Trophoblast cell (in vitro differentiated cells and primary cell): ENCODE results near the gene PSORS1C1.
A peak's percentile ranks its signal among the peaks of the same experiment; 100 is the strongest.

Experiments used
- DNase-seq, 2 donors: peaks; one replicate each; pipeline ENCODE4 v3.0.0-alpha.2; 2016
- H2AFZ ChIP-seq: 2 replicates; pipeline ENCODE4 v1.6.1; 2013; ENCODE audit warnings: low read length, moderate library complexity, mild to moderate bottlenecking; ENCODE audit not compliant: insufficient read depth, poor library complexity
- H2AK5ac ChIP-seq: 2 replicates; pipeline ENCODE4 v1.6.1; 2013; ENCODE audit warnings: mild to moderate bottlenecking, low read length
- H2BK120ac ChIP-seq: 2 replicates; pipeline ENCODE4 v1.6.1; 2013; ENCODE audit warnings: low read length, mild to moderate bottlenecking, moderate library complexity; ENCODE audit not compliant: insufficient read depth, poor library complexity
- H2BK12ac ChIP-seq: 2 replicates; pipeline ENCODE4 v1.6.1; 2013; ENCODE audit warnings: mild to moderate bottlenecking, low read length, moderate library complexity
- H2BK5ac ChIP-seq: 2 replicates; pipeline ENCODE4 v1.6.1; 2013; ENCODE audit warnings: low read length, low read depth, moderate library complexity, mild to moderate bottlenecking; ENCODE audit not compliant: poor library complexity
- H3K14ac ChIP-seq: 2 replicates; pipeline ENCODE4 v1.6.1; 2013; ENCODE audit warnings: mild to moderate bottlenecking, low read length
- H3K18ac ChIP-seq: 2 replicates; pipeline ENCODE4 v1.6.1; 2013; ENCODE audit warnings: mild to moderate bottlenecking, low read length
- H3K23ac ChIP-seq: 2 replicates; pipeline ENCODE4 v1.6.1; 2013; ENCODE audit warnings: low read length
- H3K27ac ChIP-seq: 2 replicates; pipeline ENCODE4 v1.5.1; 2013; ENCODE audit warnings: low read depth, mild to moderate bottlenecking, inconsistent platforms, low read length, moderate library complexity
- H3K27me3 ChIP-seq: 2 replicates; pipeline ENCODE4 v1.6.1; 2013; ENCODE audit warnings: inconsistent platforms, mild to moderate bottlenecking, low read length, moderate library complexity; ENCODE audit not compliant: insufficient read depth
- H3K36me3 ChIP-seq, 2 experiments: 1 replicate in 1 of 2; 2 replicates in 1 of 2; pipeline ENCODE4 v1.6.1; 2013; ENCODE audit warnings: low read length in 2 of 2, mild to moderate bottlenecking in 2 of 2, moderate library complexity in 1 of 2; ENCODE audit not compliant: insufficient read depth in 2 of 2, control insufficient read depth in 1 of 2
- H3K4ac ChIP-seq: 2 replicates; pipeline ENCODE4 v1.6.1; 2013; ENCODE audit warnings: low read depth, mild to moderate bottlenecking, low read length, moderate library complexity
- H3K4me1 ChIP-seq, 2 experiments: 1 replicate in 1 of 2; 2 replicates in 1 of 2; pipeline ENCODE4 v1.6.1; 2013; ENCODE audit warnings: low read length in 2 of 2, mild to moderate bottlenecking in 2 of 2, moderate library complexity in 1 of 2; ENCODE audit not compliant: insufficient read depth in 2 of 2, control insufficient read depth in 1 of 2
- H3K4me2 ChIP-seq: 2 replicates; pipeline ENCODE4 v1.6.1; 2013; ENCODE audit warnings: inconsistent platforms, mild to moderate bottlenecking, low read length, moderate library complexity
- H3K4me3 ChIP-seq: 2 replicates; pipeline ENCODE4 v1.5.1; 2013; ENCODE audit warnings: mild to moderate bottlenecking, low read depth, low read length, inconsistent platforms
- H3K79me1 ChIP-seq: one replicate; pipeline ENCODE4 v1.6.1; 2013; ENCODE audit warnings: low read length
- H3K79me2 ChIP-seq: 2 replicates; pipeline ENCODE4 v1.6.1; 2013; ENCODE audit warnings: low read length, mild to moderate bottlenecking; ENCODE audit not compliant: control insufficient read depth, insufficient read depth, poor library complexity
- H3K9ac ChIP-seq: 2 replicates; pipeline ENCODE4 v1.6.1; 2013; ENCODE audit warnings: mild to moderate bottlenecking, low read length
- H3K9me3 ChIP-seq: 2 replicates; pipeline ENCODE4 v1.6.1; 2013; ENCODE audit warnings: low read depth, mild to moderate bottlenecking, control low read depth, inconsistent platforms, low read length; ENCODE audit not compliant: insufficient read depth
- H4K12ac ChIP-seq: 2 replicates; pipeline ENCODE4 v1.6.1; 2013; ENCODE audit warnings: low read depth, mild to moderate bottlenecking, low read length, moderate library complexity
- H4K8ac ChIP-seq: 2 replicates; pipeline ENCODE4 v1.6.1; 2013; ENCODE audit warnings: low read depth, mild to moderate bottlenecking, low read length, moderate library complexity
- H4K91ac ChIP-seq: one replicate; pipeline ENCODE4 v1.6.1; 2013; ENCODE audit warnings: low read depth, mild to moderate bottlenecking, low read length, moderate library complexity
- WGBS: extraction: QIAGEN DNeasy Blood & Tissue Kit; methylation state at CpG from one replicate; pipeline ENCODE4 v1.1.7; 2013; ENCODE audit warnings: missing lambda C conversion rate; ENCODE audit not compliant: insufficient read length, insufficient coverage; ENCODE audit errors: extremely low coverage; 5-methylcytosine and 5-hydroxymethylcytosine counted together

The PSORS1C1 gene

DNA sequence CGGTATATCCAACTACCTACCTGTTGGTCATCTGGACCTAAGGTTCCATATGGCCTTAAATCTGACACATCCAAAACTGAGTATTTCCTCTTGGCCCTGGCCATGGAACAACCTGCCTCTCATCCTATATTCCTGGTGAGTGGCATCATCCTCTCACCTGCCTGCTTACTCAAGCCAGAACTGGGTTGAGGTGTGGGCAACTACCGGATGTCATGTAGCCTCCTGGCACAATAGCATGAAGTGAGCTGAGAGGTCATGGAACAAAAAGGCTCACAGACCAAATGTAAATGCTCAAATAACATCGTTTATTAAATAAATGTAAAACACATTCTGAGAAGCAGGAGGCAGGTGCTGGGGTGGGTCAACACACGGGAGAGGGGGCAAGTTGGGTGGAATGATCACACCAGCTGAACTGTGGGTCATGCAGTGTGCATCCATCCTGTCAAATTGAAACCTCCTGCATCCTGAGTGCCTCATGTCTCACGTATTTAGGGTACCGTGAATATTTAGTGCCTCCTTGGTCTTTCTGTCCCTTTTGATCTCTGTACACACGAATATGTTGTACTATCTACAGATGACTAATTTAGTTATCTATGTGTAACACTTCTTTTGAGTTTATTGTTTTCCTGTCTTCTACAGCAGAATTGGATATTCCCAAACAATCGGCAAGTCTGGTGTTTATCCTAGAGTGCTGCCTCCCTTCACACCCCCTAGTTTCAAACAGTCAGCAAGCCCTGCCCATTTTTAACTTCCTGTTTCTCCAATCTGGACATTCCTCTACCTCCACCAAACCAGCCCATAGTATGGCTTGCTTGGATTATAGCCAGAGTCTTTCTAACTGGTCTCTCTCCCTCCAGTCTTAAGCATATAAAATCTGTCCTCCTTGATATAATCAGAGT, 63.8 kb downstream of the PSORS1C1 start:
- Histone ChIP-seq H2BK5ac (no peak overlapping the region), H2AK5ac (no peak overlapping the region), H3K79me1 (no peaks in the 10 kb centered on the region), H3K4me1 (peaks cover 0 to 1% of the 10 kb centered on the region in 2 experiments), H3K36me3 (no peaks in the 10 kb centered on the region), H3K9me3 (no peaks in the 10 kb centered on the region), H3K18ac (no peak overlapping the region), H3K4me2 (no peak overlapping the region), H2BK120ac (no peak overlapping the region), H3K23ac (no peak overlapping the region), H3K4ac (no peak overlapping the region), H4K12ac (no peak overlapping the region), H4K8ac (no peak overlapping the region), H3K14ac (no peak overlapping the region), H3K27ac (no peak overlapping the region), H4K91ac (no peak overlapping the region), H3K27me3 (no peaks in the 10 kb centered on the region), H3K9ac (no peak overlapping the region), H2AFZ (no peak overlapping the region), H2BK12ac (no peak overlapping the region), H3K79me2 (no peaks in the 10 kb centered on the region), H3K4me3 (no peak overlapping the region)
- DNase-seq, result no peak
- no CpG with 5 or more reads among the region's 8 CpGs for WGBS

DNA sequence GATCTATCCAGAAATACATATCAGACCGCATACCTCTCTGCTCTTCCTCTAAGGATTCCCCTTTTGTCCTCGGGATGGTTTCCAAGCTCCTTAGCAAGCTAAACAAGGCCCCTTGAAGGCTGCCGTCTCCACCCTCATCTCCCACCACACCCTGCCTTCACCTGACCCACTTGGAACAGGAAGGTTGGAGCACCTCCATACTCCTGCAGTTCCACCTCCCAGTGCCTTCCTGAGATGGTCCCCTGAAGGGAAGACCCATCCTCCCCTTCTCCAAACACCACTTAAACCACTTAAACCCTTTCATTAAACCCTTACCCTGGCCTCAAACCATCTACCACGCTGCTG, 64.4 kb downstream of the PSORS1C1 start:
- Histone ChIP-seq H3K27me3 (no peaks in the 10 kb centered on the region), H2BK12ac (no peak overlapping the region), H3K14ac (no peak overlapping the region), H3K23ac (no peak overlapping the region), H2AK5ac (no peak overlapping the region), H3K18ac (no peak overlapping the region), H3K27ac (no peak overlapping the region), H4K12ac (no peak overlapping the region), H4K8ac (no peak overlapping the region), H2BK5ac (no peak overlapping the region), H3K4ac (no peak overlapping the region), H3K36me3 (no peaks in the 10 kb centered on the region), H3K9me3 (no peaks in the 10 kb centered on the region), H3K9ac (no peak overlapping the region), H3K79me1 (no peaks in the 10 kb centered on the region), H3K79me2 (no peaks in the 10 kb centered on the region), H3K4me1 (no peaks in the 10 kb centered on the region), H3K4me3 (no peak overlapping the region), H2AFZ (peak overlapping the region; percentile 3), H3K4me2 (no peak overlapping the region), H2BK120ac (no peak overlapping the region), H4K91ac (no peak overlapping the region)
- WGBS, result 100% methylated on average over 1 of the region's 4 CpGs
- DNase-seq, result no peak

DNA sequence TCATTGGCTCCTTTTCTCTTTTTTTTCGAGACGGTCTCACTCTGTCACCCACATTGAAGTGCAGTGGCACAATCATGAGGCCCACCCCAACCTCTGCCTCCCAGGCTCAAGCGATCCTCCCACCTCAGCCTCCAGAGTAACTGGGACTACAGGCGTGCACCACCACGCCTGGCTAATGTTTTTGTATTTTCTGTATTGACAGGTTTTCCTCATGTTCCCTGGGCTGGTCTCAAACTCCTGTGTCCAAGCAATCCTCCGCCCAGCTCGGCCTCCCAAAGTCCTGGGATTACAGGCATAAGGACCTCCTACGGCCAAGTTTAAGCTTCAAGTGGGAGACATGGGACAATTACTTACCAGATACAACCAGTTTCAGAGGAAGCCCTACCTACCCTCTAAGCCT, 65.3 kb downstream of the PSORS1C1 start:
- no peak overlapping the region for H2BK5ac ChIP-seq
- H3K14ac ChIP-seq, result no peak overlapping the region
- H3K4me2 ChIP-seq, result no peak overlapping the region
- no peaks in the 10 kb centered on the region for H3K36me3 ChIP-seq
- H3K4ac ChIP-seq, result no peak overlapping the region
- no peaks in the 10 kb centered on the region for H3K79me2 ChIP-seq
- no CpG with 5 or more reads among the region's 8 CpGs for WGBS
- no peaks in the 10 kb centered on the region for H3K4me1 ChIP-seq
- H3K18ac ChIP-seq, result no peak overlapping the region
- H2AK5ac ChIP-seq, result no peak overlapping the region
- H3K23ac ChIP-seq, result no peak overlapping the region
- H3K4me3 ChIP-seq, result no peak overlapping the region
- no peak overlapping the region for H4K8ac ChIP-seq
- H4K91ac ChIP-seq, result no peak overlapping the region
- no peaks in the 10 kb centered on the region for H3K79me1 ChIP-seq
- no peak overlapping the region for H2AFZ ChIP-seq
- DNase-seq, result no peak
- no peak overlapping the region for H3K9ac ChIP-seq
- H3K27me3 ChIP-seq, result no peaks in the 10 kb centered on the region
- no peak overlapping the region for H3K27ac ChIP-seq
- no peak overlapping the region for H2BK12ac ChIP-seq
- H4K12ac ChIP-seq, result no peak overlapping the region
- H2BK120ac ChIP-seq, result no peak overlapping the region
- H3K9me3 ChIP-seq, result no peaks in the 10 kb centered on the region

DNA sequence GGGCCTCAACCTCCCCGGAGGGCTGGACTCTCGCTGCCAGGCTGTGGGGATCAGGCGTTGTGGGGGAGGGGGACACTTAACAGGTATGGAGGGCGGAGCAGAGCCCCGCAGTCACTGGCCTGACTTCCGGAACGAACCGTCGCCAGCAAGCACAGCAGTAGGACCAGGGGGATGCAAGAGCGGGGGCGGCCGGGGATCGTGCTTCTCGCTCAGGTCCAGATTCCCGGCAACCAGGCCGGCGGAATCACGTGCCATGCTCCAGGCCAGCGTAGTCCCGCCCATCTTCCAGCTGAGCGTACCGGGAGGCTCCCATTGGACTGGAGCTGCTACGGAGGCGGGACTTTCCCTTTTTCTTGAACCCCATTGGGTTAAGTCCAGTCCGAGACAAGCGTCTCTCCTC, 65.9 kb downstream of the PSORS1C1 start:
- Histone ChIP-seq H4K8ac (no peak overlapping the region), H3K4me3 (no peak overlapping the region), H2BK120ac (no peak overlapping the region), H4K91ac (no peak overlapping the region), H3K9me3 (no peaks in the 10 kb centered on the region), H3K36me3 (no peaks in the 10 kb centered on the region), H3K79me1 (no peaks in the 10 kb centered on the region), H3K9ac (no peak overlapping the region), H3K14ac (no peak overlapping the region), H3K79me2 (no peaks in the 10 kb centered on the region), H2BK5ac (no peak overlapping the region), H3K4ac (no peak overlapping the region), H3K4me2 (no peak overlapping the region), H2AK5ac (no peak overlapping the region), H4K12ac (no peak overlapping the region), H3K23ac (no peak overlapping the region), H3K4me1 (no peaks in the 10 kb centered on the region), H2BK12ac (no peak overlapping the region), H3K27ac (no peak overlapping the region), H3K27me3 (no peaks in the 10 kb centered on the region), H3K18ac (no peak overlapping the region), H2AFZ (no peak overlapping the region)
- no CpG with 5 or more reads among the region's 26 CpGs for WGBS
- peak; percentile 65 to 85 for DNase-seq
